Osteoblast (primary cell): ENCODE data around the gene TFDP1. TPM values are rescaled to one million over a fixed set of nuclear protein-coding genes. Genes with fewer than 3 reads are reported as not detected.
"Not testable (repeated sequence)": the region's sequence is repeated elsewhere in the genome, so short reads cannot be mapped to it uniquely, and the experiment has no call there.

ENCODE experiments used
- DNase-seq: peaks from one replicate; pipeline ENCODE4 v3.0.0; 2011; ENCODE audit warnings: low spot score, mixed read lengths; ENCODE audit not compliant: insufficient read length; ENCODE audit errors: missing footprints
- H2AFZ ChIP-seq: 2 replicates; pipeline ENCODE4 v1.6.0; 2011; ENCODE audit warnings: mild to moderate bottlenecking, low read length
- H3K27ac ChIP-seq: 2 replicates; pipeline ENCODE4 v1.5.1; 2011; ENCODE audit warnings: mild to moderate bottlenecking, low read depth, low read length, moderate library complexity
- H3K27me3 ChIP-seq: 2 replicates; pipeline ENCODE4 v1.6.0; 2012; ENCODE audit warnings: mild to moderate bottlenecking, control low read depth, inconsistent platforms, low read length, moderate library complexity; ENCODE audit not compliant: insufficient read depth
- H3K36me3 ChIP-seq: 2 replicates; pipeline ENCODE4 v1.5.1; 2011; ENCODE audit warnings: mild to moderate bottlenecking, low read length, control low read depth, moderate library complexity; ENCODE audit not compliant: insufficient read depth
- H3K4me1 ChIP-seq: 2 replicates; pipeline ENCODE4 v1.5.1; 2011; ENCODE audit warnings: mild to moderate bottlenecking, low read length, control low read depth, moderate library complexity; ENCODE audit not compliant: insufficient read depth
- H3K4me2 ChIP-seq: 2 replicates; pipeline ENCODE4 v1.6.0; 2011; ENCODE audit warnings: mild to moderate bottlenecking, low read length; ENCODE audit not compliant: insufficient read depth
- H3K4me3 ChIP-seq: fragments of 200-600 bp; sonication (generic); 3 replicates; pipeline ENCODE4 v1.5.1; 2012; ENCODE audit warnings: mild to moderate bottlenecking, low read length, inconsistent platforms; ENCODE audit not compliant: insufficient read depth
- H3K79me2 ChIP-seq: 2 replicates; pipeline ENCODE4 v1.6.0; 2012; ENCODE audit warnings: mild to moderate bottlenecking, low read length, control low read depth, inconsistent platforms; ENCODE audit not compliant: insufficient read depth
- H3K9me3 ChIP-seq: 2 replicates; pipeline ENCODE4 v1.5.1; 2011; ENCODE audit warnings: low read depth, low read length, control low read depth
- H4K20me1 ChIP-seq: 2 replicates; pipeline ENCODE4 v1.6.0; 2012; ENCODE audit warnings: mild to moderate bottlenecking, low read length, control low read depth; ENCODE audit not compliant: insufficient read depth
- total RNA-seq: library from RNA; depleted of rRNA; stranded (reverse); fragments of >200 nt; gene quantifications from 2 replicates; pipeline ENCODE4 v1.2.3, GENCODE V29; 2012
- TF ChIP-seq, protein P1 (sequence below): IDR thresholded peaks from 2 replicates; pipeline ENCODE4 v1.5.1; 2011; ENCODE audit warnings: mild to moderate bottlenecking, low read depth, low read length, moderate library complexity; ENCODE audit errors: extremely low read depth

The TFDP1 gene
- total RNA-seq, 1 donor: 56.8 TPM

DNA sequence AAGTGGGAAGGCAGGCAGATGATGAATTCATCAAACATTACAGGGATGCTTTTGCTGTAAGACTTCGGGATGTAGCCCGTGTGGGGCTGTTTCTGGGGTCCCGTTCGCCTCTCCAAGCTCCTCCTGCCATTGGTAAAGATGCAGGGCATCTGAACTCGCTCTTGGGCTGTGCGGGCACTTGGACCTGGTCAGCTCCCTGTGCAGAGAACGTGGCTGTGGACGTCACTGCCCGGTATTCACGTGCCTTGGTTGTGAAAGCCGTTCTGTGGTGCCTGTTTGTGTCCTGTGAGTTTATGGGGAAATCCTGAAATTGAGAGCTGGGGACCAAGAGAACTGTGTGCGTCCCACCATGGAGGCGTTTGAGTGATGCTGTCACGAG lies 5.4 kb downstream of the TFDP1 start:
- peaks cover 3% of the 10 kb centered on the region for H3K4me1 ChIP-seq
- H3K4me3 ChIP-seq: no peak overlapping the region
- H3K9me3 ChIP-seq: no peaks in the 10 kb centered on the region
- no peak overlapping the region for H2AFZ ChIP-seq
- peak; percentile 53 for DNase-seq
- peaks cover 29% of the 10 kb centered on the region for H3K36me3 ChIP-seq
- peaks cover 62% of the 10 kb centered on the region for H4K20me1 ChIP-seq
- TF ChIP-seq, protein P1, sequence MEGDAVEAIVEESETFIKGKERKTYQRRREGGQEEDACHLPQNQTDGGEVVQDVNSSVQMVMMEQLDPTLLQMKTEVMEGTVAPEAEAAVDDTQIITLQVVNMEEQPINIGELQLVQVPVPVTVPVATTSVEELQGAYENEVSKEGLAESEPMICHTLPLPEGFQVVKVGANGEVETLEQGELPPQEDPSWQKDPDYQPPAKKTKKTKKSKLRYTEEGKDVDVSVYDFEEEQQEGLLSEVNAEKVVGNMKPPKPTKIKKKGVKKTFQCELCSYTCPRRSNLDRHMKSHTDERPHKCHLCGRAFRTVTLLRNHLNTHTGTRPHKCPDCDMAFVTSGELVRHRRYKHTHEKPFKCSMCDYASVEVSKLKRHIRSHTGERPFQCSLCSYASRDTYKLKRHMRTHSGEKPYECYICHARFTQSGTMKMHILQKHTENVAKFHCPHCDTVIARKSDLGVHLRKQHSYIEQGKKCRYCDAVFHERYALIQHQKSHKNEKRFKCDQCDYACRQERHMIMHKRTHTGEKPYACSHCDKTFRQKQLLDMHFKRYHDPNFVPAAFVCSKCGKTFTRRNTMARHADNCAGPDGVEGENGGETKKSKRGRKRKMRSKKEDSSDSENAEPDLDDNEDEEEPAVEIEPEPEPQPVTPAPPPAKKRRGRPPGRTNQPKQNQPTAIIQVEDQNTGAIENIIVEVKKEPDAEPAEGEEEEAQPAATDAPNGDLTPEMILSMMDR: no peak
- H3K4me2 ChIP-seq: no peak overlapping the region
- H3K79me2 ChIP-seq: peaks cover 81% of the 10 kb centered on the region
- no peaks in the 10 kb centered on the region for H3K27me3 ChIP-seq
- H3K27ac ChIP-seq: no peak overlapping the region

GRCh38 chr13:113591750-113592149 lies 7.2 kb downstream of the TFDP1 start:
- peak; percentile 35 for DNase-seq
- no peaks in the 10 kb centered on the region for H3K9me3 ChIP-seq
- H2AFZ ChIP-seq: no peak overlapping the region
- no peaks in the 10 kb centered on the region for H3K27me3 ChIP-seq
- TF ChIP-seq, protein P1: no peak
- H4K20me1 ChIP-seq: peaks cover 65% of the 10 kb centered on the region
- peaks cover 27% of the 10 kb centered on the region for H3K36me3 ChIP-seq
- no peaks in the 10 kb centered on the region for H3K4me1 ChIP-seq
- no peak overlapping the region for H3K4me2 ChIP-seq
- H3K79me2 ChIP-seq: peaks cover 81% of the 10 kb centered on the region
- H3K4me3 ChIP-seq: no peak overlapping the region
- no peak overlapping the region for H3K27ac ChIP-seq

GRCh38 chr13:113592571-113592970 lies 8.0 kb downstream of the TFDP1 start:
- Histone ChIP-seq H3K27me3 (no peaks in the 10 kb centered on the region), H3K4me2 (no peak overlapping the region), H2AFZ (no peak overlapping the region), H3K9me3 (no peaks in the 10 kb centered on the region), H3K4me3 (no peak overlapping the region), H3K36me3 (peaks cover 24% of the 10 kb centered on the region), H4K20me1 (peaks cover 68% of the 10 kb centered on the region), H3K4me1 (no peaks in the 10 kb centered on the region), H3K27ac (no peak overlapping the region), H3K79me2 (peaks cover 81% of the 10 kb centered on the region)
- TF ChIP-seq, protein P1: no peak
- peak; percentile 67 for DNase-seq

DNA sequence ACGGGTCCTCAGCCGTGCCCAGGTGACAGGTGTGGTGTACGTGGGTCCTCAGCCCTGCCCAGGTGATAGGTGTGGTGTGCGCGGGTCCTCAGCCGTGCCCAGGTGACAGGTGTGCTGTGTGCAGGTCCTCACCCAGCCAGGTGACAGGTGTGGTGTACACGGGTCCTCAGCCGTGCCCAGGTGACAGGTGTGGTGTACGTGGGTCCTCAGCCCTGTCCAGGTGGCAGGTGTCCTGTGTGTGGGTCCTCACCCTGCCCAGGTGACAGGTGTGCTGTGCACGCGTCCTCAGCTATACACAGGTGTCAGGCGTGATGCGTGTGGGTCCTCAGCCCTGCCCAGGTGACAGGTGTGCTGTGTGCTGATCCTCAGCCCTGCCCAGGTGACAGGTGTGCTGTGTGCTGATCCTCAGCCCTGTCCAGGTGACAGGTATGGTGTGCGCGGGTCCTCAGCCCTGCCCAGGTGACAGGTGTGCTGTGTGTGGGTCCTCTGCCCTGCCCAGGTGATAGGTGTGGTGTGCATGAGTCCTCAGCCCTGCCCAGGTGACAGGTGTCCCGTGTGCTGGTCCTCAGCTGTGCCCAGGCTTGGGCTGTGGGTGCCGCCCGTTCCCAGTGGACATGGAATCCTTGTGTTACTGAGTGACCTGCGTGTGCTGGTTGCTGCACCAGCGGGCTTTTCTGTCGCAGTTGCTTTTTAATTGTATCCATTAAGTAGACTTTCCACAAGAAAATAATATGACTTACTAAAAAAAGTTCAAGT lies 9.7 kb downstream of the TFDP1 start:
- H3K9me3 ChIP-seq, H3K4me3 ChIP-seq, H3K27ac ChIP-seq, H3K4me2 ChIP-seq, H2AFZ ChIP-seq, H3K4me1 ChIP-seq, H3K27me3 ChIP-seq: not testable (repeated sequence)
- Histone ChIP-seq H4K20me1 (peaks cover 65% of the 10 kb centered on the region), H3K79me2 (peaks cover 81% of the 10 kb centered on the region), H3K36me3 (peaks cover 30% of the 10 kb centered on the region)
- DNase-seq: peak; percentile 44
